ENCODE measurements around the gene BRSK2. TPM values are rescaled to one million over a fixed set of nuclear protein-coding genes. Genes with fewer than 3 reads are reported as not detected.

BRSK2 gene
- polyA plus RNA-seq, 1 of the 3 experiments (the other 2 are of a cell fraction), result 0.64 TPM

DNA sequence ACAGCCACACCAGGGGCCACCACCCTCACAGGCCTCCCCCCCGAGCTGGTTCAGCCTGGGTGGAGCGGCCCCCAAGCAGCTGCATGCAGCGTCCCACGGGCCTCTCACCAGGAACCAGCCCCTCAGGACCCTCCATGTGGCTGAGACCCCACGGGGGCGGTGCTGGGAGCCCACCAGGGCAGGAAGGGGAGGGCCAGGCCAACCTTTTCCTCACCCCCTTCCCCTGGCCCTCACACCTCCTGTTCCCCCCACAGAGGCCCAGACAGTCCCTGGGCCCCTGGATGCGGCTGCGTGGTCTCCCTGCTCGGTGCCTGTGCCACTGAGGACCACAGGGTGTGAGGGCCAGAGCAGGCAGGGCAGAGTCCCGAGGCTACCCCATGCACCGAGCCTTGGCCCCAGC is 50.3 kb downstream of the BRSK2 start:
- Histone ChIP-seq H2AFZ (ENCODE audit: low read depth) (no peak overlapping the region), H3K4me2 (no peak overlapping the region), H4K20me1 (ENCODE audit: insufficient read depth) (no peaks in the 10 kb centered on the region), H3K36me3 (replicated peaks in 1 of 2; ENCODE audit: control insufficient read depth in 1 of 2, insufficient read depth in 2 of 2, low read length in 1 of 2) (no peaks in the 10 kb centered on the region), H3K9me3 (no peaks in the 10 kb centered on the region), H3K27me3 (ENCODE audit: insufficient read depth) (no peaks in the 10 kb centered on the region), H3K79me2 (ENCODE audit: insufficient read depth) (no peaks in the 10 kb centered on the region), H3K9me2 (no peaks in the 10 kb centered on the region), H3K9ac (no peak overlapping the region), H3K4me1 (ENCODE audit: control insufficient read depth in 1 of 2, insufficient read depth in 2 of 2, low read depth in 1 of 2, low read length in 1 of 2) (peaks cover 0 to 30% of the 10 kb centered on the region in 2 experiments; a peak in 1 of 4 replicates), H3F3A (replicated peaks; ENCODE audit: insufficient read depth) (no peaks in the 10 kb centered on the region), H3K27ac (ENCODE audit: low read depth in 2 of 2, low read length in 1 of 2) (no peak overlapping the region), H3K4me3 (ENCODE audit: low read depth in 2 of 2, low read length in 1 of 2) (no peak overlapping the region)
- ChIA-PET CTCF (no interaction called here), POLR2A (no interaction called here)
- 37% methylated on average over 4 of the region's 11 CpGs for WGBS (ENCODE audit: low lambda C conversion rate)
- TF ChIP-seq, protein P1, sequence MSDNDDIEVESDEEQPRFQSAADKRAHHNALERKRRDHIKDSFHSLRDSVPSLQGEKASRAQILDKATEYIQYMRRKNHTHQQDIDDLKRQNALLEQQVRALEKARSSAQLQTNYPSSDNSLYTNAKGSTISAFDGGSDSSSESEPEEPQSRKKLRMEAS (IDR thresholded peaks at IDR 0.05; ENCODE audit: low read depth), result no peak
- TF ChIP-seq CHD2 (IDR thresholded peaks at IDR 0.05; ENCODE audit: low read length, partially characterized antibody) (no peak), TAF1 (IDR thresholded peaks at IDR 0.05; ENCODE audit: borderline replicate concordance, low read depth, low read length) (no peak)
- no peak for DNase-seq

DNA sequence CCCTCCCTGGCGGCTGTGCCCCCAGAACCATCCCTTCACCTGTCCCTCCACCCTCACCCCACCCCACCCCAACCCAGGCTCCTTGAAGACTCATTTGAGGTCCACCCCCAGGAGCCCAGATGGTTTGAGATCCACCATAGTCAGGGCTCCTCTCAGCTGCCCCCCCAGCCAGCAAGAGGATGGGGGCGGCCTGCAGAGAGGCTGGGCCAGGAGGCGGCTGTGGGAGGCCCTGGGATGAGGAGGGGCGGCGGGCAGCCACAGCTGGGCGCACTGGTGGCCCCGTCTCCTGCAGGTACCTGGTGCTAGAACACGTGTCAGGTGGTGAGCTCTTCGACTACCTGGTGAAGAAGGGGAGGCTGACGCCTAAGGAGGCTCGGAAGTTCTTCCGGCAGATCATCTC is 50.8 kb downstream of the BRSK2 start:
- Histone ChIP-seq H3K27ac (ENCODE audit: low read depth in 2 of 2, low read length in 1 of 2) (no peak overlapping the region), H3F3A (replicated peaks; ENCODE audit: insufficient read depth) (no peaks in the 10 kb centered on the region), H3K79me2 (ENCODE audit: insufficient read depth) (no peaks in the 10 kb centered on the region), H3K9ac (no peak overlapping the region), H3K4me2 (no peak overlapping the region), H3K27me3 (ENCODE audit: insufficient read depth) (no peaks in the 10 kb centered on the region), H4K20me1 (ENCODE audit: insufficient read depth) (no peaks in the 10 kb centered on the region), H3K9me2 (no peaks in the 10 kb centered on the region), H3K4me1 (ENCODE audit: control insufficient read depth in 1 of 2, insufficient read depth in 2 of 2, low read depth in 1 of 2, low read length in 1 of 2) (peaks cover 0 to 30% of the 10 kb centered on the region in 2 experiments; a peak in 1 of 4 replicates), H3K36me3 (replicated peaks in 1 of 2; ENCODE audit: control insufficient read depth in 1 of 2, insufficient read depth in 2 of 2, low read length in 1 of 2) (no peaks in the 10 kb centered on the region), H2AFZ (ENCODE audit: low read depth) (no peak overlapping the region), H3K4me3 (ENCODE audit: low read depth in 2 of 2, low read length in 1 of 2) (no peak overlapping the region), H3K9me3 (no peaks in the 10 kb centered on the region)
- ChIA-PET POLR2A (no interaction called here), CTCF (no interaction called here)
- WGBS (ENCODE audit: low lambda C conversion rate), result 75% methylated on average over 6 of the region's 12 CpGs
- no peak for DNase-seq
- TF ChIP-seq, protein P1 (IDR thresholded peaks at IDR 0.05; ENCODE audit: low read depth), result no peak
- TF ChIP-seq, protein P2, sequence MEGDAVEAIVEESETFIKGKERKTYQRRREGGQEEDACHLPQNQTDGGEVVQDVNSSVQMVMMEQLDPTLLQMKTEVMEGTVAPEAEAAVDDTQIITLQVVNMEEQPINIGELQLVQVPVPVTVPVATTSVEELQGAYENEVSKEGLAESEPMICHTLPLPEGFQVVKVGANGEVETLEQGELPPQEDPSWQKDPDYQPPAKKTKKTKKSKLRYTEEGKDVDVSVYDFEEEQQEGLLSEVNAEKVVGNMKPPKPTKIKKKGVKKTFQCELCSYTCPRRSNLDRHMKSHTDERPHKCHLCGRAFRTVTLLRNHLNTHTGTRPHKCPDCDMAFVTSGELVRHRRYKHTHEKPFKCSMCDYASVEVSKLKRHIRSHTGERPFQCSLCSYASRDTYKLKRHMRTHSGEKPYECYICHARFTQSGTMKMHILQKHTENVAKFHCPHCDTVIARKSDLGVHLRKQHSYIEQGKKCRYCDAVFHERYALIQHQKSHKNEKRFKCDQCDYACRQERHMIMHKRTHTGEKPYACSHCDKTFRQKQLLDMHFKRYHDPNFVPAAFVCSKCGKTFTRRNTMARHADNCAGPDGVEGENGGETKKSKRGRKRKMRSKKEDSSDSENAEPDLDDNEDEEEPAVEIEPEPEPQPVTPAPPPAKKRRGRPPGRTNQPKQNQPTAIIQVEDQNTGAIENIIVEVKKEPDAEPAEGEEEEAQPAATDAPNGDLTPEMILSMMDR (IDR thresholded peaks at IDR 0.05), result no peak
- TF ChIP-seq RCOR1 (IDR thresholded peaks at IDR 0.05; ENCODE audit: low read length), result no peak
- TF ChIP-seq GABPA (IDR thresholded peaks at IDR 0.05; ENCODE audit: low read depth), result no peak
- TF ChIP-seq MXI1 (IDR thresholded peaks at IDR 0.05; ENCODE audit: low read depth, low read length), result no peak
- TF ChIP-seq TCF12 (IDR thresholded peaks at IDR 0.05), result no peak
- no peak for TF ChIP-seq NRF1 (IDR thresholded peaks at IDR 0.05; ENCODE audit: low read depth, low read length)
- TF ChIP-seq MEF2A (IDR thresholded peaks at IDR 0.05; ENCODE audit: borderline replicate concordance, low read depth), result no peak
- no peak for TF ChIP-seq EZH2phosphoT487 (IDR thresholded peaks at IDR 0.05; ENCODE audit: borderline replicate concordance, low read depth)
- no peak for TF ChIP-seq ELF1 (IDR thresholded peaks at IDR 0.05)
- TF ChIP-seq, protein P3, sequence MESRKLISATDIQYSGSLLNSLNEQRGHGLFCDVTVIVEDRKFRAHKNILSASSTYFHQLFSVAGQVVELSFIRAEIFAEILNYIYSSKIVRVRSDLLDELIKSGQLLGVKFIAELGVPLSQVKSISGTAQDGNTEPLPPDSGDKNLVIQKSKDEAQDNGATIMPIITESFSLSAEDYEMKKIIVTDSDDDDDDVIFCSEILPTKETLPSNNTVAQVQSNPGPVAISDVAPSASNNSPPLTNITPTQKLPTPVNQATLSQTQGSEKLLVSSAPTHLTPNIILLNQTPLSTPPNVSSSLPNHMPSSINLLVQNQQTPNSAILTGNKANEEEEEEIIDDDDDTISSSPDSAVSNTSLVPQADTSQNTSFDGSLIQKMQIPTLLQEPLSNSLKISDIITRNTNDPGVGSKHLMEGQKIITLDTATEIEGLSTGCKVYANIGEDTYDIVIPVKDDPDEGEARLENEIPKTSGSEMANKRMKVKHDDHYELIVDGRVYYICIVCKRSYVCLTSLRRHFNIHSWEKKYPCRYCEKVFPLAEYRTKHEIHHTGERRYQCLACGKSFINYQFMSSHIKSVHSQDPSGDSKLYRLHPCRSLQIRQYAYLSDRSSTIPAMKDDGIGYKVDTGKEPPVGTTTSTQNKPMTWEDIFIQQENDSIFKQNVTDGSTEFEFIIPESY (IDR thresholded peaks at IDR 0.05; ENCODE audit: borderline replicate concordance, low read depth), result no peak
- TF ChIP-seq, protein P4, sequence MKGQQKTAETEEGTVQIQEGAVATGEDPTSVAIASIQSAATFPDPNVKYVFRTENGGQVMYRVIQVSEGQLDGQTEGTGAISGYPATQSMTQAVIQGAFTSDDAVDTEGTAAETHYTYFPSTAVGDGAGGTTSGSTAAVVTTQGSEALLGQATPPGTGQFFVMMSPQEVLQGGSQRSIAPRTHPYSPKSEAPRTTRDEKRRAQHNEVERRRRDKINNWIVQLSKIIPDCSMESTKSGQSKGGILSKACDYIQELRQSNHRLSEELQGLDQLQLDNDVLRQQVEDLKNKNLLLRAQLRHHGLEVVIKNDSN (IDR thresholded peaks at IDR 0.05; ENCODE audit: borderline replicate concordance, low read depth), result no peak
- no peak for TF ChIP-seq RFX5 (IDR thresholded peaks at IDR 0.05; ENCODE audit: low read length)
- TF ChIP-seq, protein P5, sequence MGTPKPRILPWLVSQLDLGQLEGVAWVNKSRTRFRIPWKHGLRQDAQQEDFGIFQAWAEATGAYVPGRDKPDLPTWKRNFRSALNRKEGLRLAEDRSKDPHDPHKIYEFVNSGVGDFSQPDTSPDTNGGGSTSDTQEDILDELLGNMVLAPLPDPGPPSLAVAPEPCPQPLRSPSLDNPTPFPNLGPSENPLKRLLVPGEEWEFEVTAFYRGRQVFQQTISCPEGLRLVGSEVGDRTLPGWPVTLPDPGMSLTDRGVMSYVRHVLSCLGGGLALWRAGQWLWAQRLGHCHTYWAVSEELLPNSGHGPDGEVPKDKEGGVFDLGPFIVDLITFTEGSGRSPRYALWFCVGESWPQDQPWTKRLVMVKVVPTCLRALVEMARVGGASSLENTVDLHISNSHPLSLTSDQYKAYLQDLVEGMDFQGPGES (IDR thresholded peaks at IDR 0.05; ENCODE audit: low read depth, low read length), result no peak
- TF ChIP-seq, protein P6, sequence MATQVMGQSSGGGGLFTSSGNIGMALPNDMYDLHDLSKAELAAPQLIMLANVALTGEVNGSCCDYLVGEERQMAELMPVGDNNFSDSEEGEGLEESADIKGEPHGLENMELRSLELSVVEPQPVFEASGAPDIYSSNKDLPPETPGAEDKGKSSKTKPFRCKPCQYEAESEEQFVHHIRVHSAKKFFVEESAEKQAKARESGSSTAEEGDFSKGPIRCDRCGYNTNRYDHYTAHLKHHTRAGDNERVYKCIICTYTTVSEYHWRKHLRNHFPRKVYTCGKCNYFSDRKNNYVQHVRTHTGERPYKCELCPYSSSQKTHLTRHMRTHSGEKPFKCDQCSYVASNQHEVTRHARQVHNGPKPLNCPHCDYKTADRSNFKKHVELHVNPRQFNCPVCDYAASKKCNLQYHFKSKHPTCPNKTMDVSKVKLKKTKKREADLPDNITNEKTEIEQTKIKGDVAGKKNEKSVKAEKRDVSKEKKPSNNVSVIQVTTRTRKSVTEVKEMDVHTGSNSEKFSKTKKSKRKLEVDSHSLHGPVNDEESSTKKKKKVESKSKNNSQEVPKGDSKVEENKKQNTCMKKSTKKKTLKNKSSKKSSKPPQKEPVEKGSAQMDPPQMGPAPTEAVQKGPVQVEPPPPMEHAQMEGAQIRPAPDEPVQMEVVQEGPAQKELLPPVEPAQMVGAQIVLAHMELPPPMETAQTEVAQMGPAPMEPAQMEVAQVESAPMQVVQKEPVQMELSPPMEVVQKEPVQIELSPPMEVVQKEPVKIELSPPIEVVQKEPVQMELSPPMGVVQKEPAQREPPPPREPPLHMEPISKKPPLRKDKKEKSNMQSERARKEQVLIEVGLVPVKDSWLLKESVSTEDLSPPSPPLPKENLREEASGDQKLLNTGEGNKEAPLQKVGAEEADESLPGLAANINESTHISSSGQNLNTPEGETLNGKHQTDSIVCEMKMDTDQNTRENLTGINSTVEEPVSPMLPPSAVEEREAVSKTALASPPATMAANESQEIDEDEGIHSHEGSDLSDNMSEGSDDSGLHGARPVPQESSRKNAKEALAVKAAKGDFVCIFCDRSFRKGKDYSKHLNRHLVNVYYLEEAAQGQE (IDR thresholded peaks at IDR 0.05; ENCODE audit: low read depth, low read length), result no peak
- TF ChIP-seq JUND (IDR thresholded peaks at IDR 0.05), result no peak
- TF ChIP-seq CHD2 (IDR thresholded peaks at IDR 0.05; ENCODE audit: low read length, partially characterized antibody), result no peak
